GM12878 (cell line): ENCODE data around the gene PRDM8. TPM values are rescaled to one million over a fixed set of nuclear protein-coding genes. Genes with fewer than 3 reads are reported as not detected.

Source experiments
- ATAC-seq: fragments of 200-7000 bp; cut with Tn5 transposase; 3 replicates; pipeline ENCODE4 v1.9.1; 2020; ENCODE audit warnings: mild to moderate bottlenecking, moderate library complexity
- BruUV-seq: library from RNA; stranded (reverse); fragments of 400-500 nt; replicated peaks from 2 replicates; lab custom pipeline; 2021; lab: Mats Ljungman, UMichigan
- CTCF ChIA-PET: fragments of 300-600 bp; sonication (Branson Sonifier 250); formaldehyde crosslinking; extraction: SDS; loops from one replicate; lab custom pipeline; 2021; ENCODE audit warnings: inconsistent platforms; lab: Yijun Ruan, JAX
- POLR2A ChIA-PET: fragments of 350-600 bp; formaldehyde crosslinking; extraction: SDS; loops from one replicate; lab custom pipeline; 2021; ENCODE audit warnings: inconsistent platforms; lab: Charles Lee
- RAD21 ChIA-PET: fragments of 300-600 bp; sonication (Branson Sonifier 250); formaldehyde crosslinking; loops from one replicate; lab custom pipeline; 2023; ENCODE audit warnings: antibody characterized with exemption; ENCODE audit not compliant: unreplicated experiment; lab: Charles Lee
- SMC1A ChIA-PET: fragments of 300-600 bp; sonication (Branson Sonifier 250); formaldehyde crosslinking; loops from one replicate; lab custom pipeline; 2023; ENCODE audit not compliant: unreplicated experiment, uncharacterized antibody; lab: Charles Lee
- DNase-seq: peaks from one replicate; pipeline ENCODE4 v3.0.0-alpha.2; 2011; ENCODE audit warnings: low read depth, low spot score
- FAIRE-seq: peaks from 3 replicates; lab custom pipeline; 2011; peaks lifted over from hg19 to GRCh38; lab: Jason Lieb, UNC
- H2AFZ ChIP-seq: 2 replicates; pipeline ENCODE4 v1.6.0; 2011; ENCODE audit warnings: low read depth, low read length, control low read depth; ENCODE audit not compliant: control insufficient read depth
- H3K27ac ChIP-seq: 2 replicates; pipeline ENCODE4 v1.5.1; 2011; ENCODE audit warnings: control low read depth; ENCODE audit not compliant: control insufficient read depth, insufficient read depth
- H3K27me3 ChIP-seq, 2 experiments: replicated peaks in 1 of 2; 2 replicates each; pipeline versions ENCODE4 v1.6.0 to v1.6.1; 2011; ENCODE audit warnings: low read length in 1 of 2; ENCODE audit not compliant: control insufficient read depth in 2 of 2, insufficient read depth in 2 of 2
- H3K36me3 ChIP-seq, 2 experiments: 2 replicates each; pipeline ENCODE4 v1.5.1; 2011; ENCODE audit warnings: low read length in 1 of 2; ENCODE audit not compliant: control insufficient read depth in 2 of 2, insufficient read depth in 2 of 2
- H3K4me1 ChIP-seq: 2 replicates; pipeline ENCODE4 v1.6.1; 2011; ENCODE audit warnings: mild to moderate bottlenecking, low read length, moderate library complexity, mixed read lengths; ENCODE audit not compliant: control insufficient read depth, insufficient read depth
- H3K4me2 ChIP-seq: 2 replicates; pipeline ENCODE4 v1.6.0; 2011; ENCODE audit warnings: control low read depth; ENCODE audit not compliant: control insufficient read depth, insufficient read depth
- H3K4me3 ChIP-seq: fragments of 200-600 bp; sonication (generic); 2 replicates; pipeline ENCODE4 v1.5.1; 2016
- H3K79me2 ChIP-seq: 2 replicates; pipeline ENCODE4 v1.6.0; 2011; ENCODE audit warnings: low read length; ENCODE audit not compliant: control insufficient read depth, insufficient read depth
- H3K9ac ChIP-seq: 2 replicates; pipeline ENCODE4 v1.8.0; 2011; ENCODE audit warnings: low read length, control low read depth, mixed read lengths; ENCODE audit not compliant: control insufficient read depth, insufficient read depth
- H3K9me3 ChIP-seq: replicated peaks from 3 replicates; pipeline ENCODE4 v1.5.1; 2011; ENCODE audit warnings: mild to moderate bottlenecking, low read length; ENCODE audit not compliant: control insufficient read depth, insufficient read depth
- H4K20me1 ChIP-seq: 2 replicates; pipeline ENCODE4 v1.6.0; 2011; ENCODE audit not compliant: control insufficient read depth, insufficient read depth
- EED ChIP-seq: sonication (generic); IDR thresholded peaks from 2 replicates; pipeline ENCODE4 v1.6.1; 2016; ENCODE audit warnings: antibody characterized with exemption, low read depth
- ESRRA ChIP-seq: IDR thresholded peaks from 2 replicates; pipeline ENCODE4 v1.6.1; 2012; ENCODE audit warnings: mild to moderate bottlenecking, low read length, improper control_type of control experiment
- EZH2 ChIP-seq: IDR thresholded peaks from 2 replicates; pipeline ENCODE4 v1.6.1; 2012; ENCODE audit warnings: low read depth, mild to moderate bottlenecking, control low read depth, inconsistent platforms, low read length, borderline replicate concordance; ENCODE audit not compliant: control insufficient read depth
- GABPA ChIP-seq: IDR thresholded peaks from 2 replicates; pipeline ENCODE4 v1.6.1; 2014; ENCODE audit warnings: antibody characterized with exemption, low read depth, mild to moderate bottlenecking, inconsistent platforms
- SUPT20H ChIP-seq: IDR thresholded peaks from 2 replicates; pipeline ENCODE4 v1.6.1; 2011; ENCODE audit warnings: low read depth, mild to moderate bottlenecking, low read length, moderate library complexity, borderline replicate concordance; ENCODE audit not compliant: control insufficient read depth
- ZBTB40 ChIP-seq: fragments of 450-650 bp; IDR thresholded peaks from 2 replicates; pipeline ENCODE4 v1.6.1; 2016; ENCODE audit warnings: mild to moderate bottlenecking, moderate library complexity, borderline replicate concordance
- WGBS: methylation state at CpG from one replicate; pipeline ENCODE4 v1.1.6; 2016; ENCODE audit warnings: low lambda C conversion rate; ENCODE audit not compliant: insufficient replicate concordance, insufficient coverage; ENCODE audit errors: missing lambda C conversion rate; 5-methylcytosine and 5-hydroxymethylcytosine counted together
- in situ Hi-C: fragments of 300-500 bp; cut with MboI; formaldehyde crosslinking; loops from 9 replicates; pipeline ENCODE4 v1.14.3; 2018; ENCODE audit warnings: mixed read lengths
- intact Hi-C: fragments of 100-400 bp; cut with micrococcal nuclease; formaldehyde crosslinking; loops from one replicate; pipeline ENCODE4 v1.14.2; 2022; ENCODE audit not compliant: unreplicated experiment
- polyA plus RNA-seq, 11 experiments: library from polyadenylated mRNA; depleted of rRNA in 4 of 11; unstranded in 6 of 11; stranded (reverse) in 5 of 11; fragments of >200 nt; fragmentation: Nextera tagmentation in 4 of 11; fragmentation: Illumina TruSeq in 1 of 11; extraction: Ambion mirVana in 4 of 11; extraction: Trizol in 1 of 11; gene quantifications; 1 replicate in 1 of 11; 2 replicates in 10 of 11; pipeline versions ENCODE4 v1.2.1 to v1.2.3, GENCODE V29; 2011 to 2016; ENCODE audit warnings: inconsistent platforms in 2 of 11, missing spikeins in 2 of 11, low read depth in 1 of 11
- total RNA-seq, 4 experiments: library from RNA; depleted of rRNA in 3 of 4; stranded (reverse); fragments of >200 nt in 3 of 4; fragmentation: Illumina TruSeq in 1 of 4; extraction: Trizol in 1 of 4; gene quantifications; 2 replicates each; pipeline versions ENCODE4 v1.2.1 to v1.2.3, GENCODE V29; 2013 to 2021

Gene PRDM8
- total and polyA plus RNA-seq, 10 of the 15 experiments (the other 5 are each of a cell fraction or from before 2014, with no cell fraction given): 0.09 to 1.6 (median 0.40) TPM

GRCh38 chr4:80184825-80185756, 12.2 kb upstream of the PRDM8 start:
- CTCF ChIA-PET: interaction anchor here (0.6 to 4.9 kb wide), 19 partner anchors 10 to 1232 kb away, joined by 3 to 63 read pairs (median 4); no protein-coding TSS in a partner anchor
- Histone ChIP-seq H3K4me2 (peak overlapping the region; percentile 88), H3K4me1 (peaks cover 8% of the 10 kb centered on the region), H3K9me3 (no peaks in the 10 kb centered on the region), H3K79me2 (no peaks in the 10 kb centered on the region), H3K27ac (no peak overlapping the region), H3K36me3 (no peaks in the 10 kb centered on the region), H3K27me3 (peaks cover 8 to 10% of the 10 kb centered on the region in 2 experiments), H4K20me1 (no peaks in the 10 kb centered on the region), H2AFZ (peak overlapping the region; percentile 81), H3K9ac (peak overlapping the region; percentile 2; the same call in 1 of the 2 replicates), H3K4me3 (peak overlapping the region; percentile 87)
- 3% methylated on average over 42 of the region's 42 CpGs for WGBS
- DNase-seq (no peak), FAIRE-seq (no peak), ATAC-seq (peak; percentile 9)
- intact Hi-C loops: loop anchor here (1.0 to 2.0 kb wide), 3 partner anchors 60 to 268 kb away; partner anchors contain the start of gene ANTXR2
- POLR2A ChIA-PET: interaction anchor here (1.0 to 1.2 kb wide), 2 partner anchors 112 to 127 kb away, joined by 3 read pairs; partner anchors contain the start of gene ANTXR2
- TF ChIP-seq EZH2 (0 out of 2 replicates have a peak, but pooled peaks have one; percentile 83), SUPT20H (no peak), EED (no peak), ESRRA (no peak), GABPA (no peak), ZBTB40 (peak; percentile 68)
- in situ Hi-C loops: no loop called here
- SMC1A ChIA-PET: interaction anchor here (0.7 to 6.0 kb wide), 11 partner anchors 10 to 273 kb away, joined by 3 to 55 read pairs (median 3); no protein-coding TSS in a partner anchor
- BruUV-seq: no TSS peak
- RAD21 ChIA-PET: interaction anchor here (0.7 to 2.6 kb wide), 8 partner anchors 11 to 267 kb away, joined by 3 to 15 read pairs (median 4); no protein-coding TSS in a partner anchor
